Measurements from ENCODE around the gene BANK1.

Gene BANK1

DNA sequence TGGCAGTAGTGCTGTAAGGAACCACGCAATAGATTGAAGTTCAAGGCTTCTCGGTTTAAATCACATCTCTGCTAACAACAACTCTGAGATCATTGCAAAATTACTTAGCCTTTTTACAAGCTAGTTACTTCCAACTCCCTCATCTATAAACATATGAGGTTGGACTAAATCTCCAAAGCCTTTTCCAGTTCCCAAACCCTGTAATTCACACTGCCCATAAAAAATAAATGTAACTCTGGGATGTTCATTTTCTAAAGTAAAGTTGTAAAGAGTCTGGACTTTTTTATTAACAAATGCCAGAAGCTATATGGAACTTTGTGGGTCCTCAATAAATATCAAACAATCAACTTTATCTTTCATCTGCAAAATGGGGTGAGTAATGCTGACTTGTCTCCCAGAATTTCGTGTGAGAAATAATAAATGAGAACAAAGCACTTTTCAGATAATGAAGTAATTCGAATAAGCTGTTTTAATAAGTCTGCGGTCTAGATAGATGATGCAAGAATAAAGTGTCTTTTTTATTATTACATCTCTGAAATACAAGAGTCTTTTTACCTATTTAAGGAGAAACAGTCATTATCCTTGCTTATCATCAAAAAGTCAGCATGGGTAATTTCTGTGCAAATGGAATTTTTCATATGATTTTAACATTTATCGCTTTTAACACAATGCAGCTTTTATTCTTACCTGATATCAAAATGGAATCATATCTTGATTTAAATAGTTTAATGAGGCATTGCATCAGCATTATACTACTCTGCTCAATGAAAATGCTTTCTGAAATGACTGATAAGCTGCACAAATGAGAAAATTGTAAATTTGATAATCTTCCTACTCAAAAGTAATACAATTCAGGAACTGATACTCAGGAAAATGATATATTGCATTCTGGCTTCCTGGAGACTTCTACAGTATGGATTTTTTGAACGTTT is 252.6 kb downstream of the BANK1 start:
- DNase-seq, result no peak

DNA sequence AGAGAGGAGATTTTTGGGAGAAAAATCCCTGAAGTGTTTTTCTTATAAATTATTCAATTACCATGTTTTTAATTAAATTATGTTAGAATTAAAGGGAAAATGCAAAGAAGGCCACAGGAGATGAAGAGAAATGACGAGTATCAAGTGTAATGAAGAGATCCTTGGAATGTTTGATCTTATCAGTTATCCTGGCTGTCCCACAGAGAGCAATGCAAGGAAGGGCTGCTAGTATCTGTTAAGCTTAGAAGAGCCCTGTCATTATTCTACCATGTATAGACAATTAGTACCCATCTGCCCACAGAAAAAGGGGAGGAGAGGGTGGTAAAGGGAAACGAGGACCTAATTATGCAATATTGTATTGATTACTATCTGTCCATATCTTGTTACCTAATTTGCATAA is 257.1 kb downstream of the BANK1 start:
- DNase-seq, result no peak

DNA sequence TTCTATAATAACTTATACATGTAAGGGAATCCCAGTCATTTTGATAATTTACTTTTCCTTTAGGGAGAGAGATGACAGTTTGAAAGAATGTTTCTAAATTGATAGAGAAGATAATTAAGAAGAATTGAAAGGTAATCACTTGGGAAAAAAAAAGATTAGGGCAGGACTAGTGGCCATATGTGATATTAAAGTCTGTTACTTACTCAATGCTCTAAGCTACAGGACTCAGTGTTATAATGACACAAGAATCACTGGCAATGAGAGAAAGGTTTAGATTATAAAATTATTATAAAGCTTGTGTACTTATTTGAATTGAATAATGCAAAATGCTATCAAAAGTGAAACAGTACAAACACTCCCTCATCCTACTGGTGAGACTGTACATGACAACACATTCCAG is 265.3 kb downstream of the BANK1 start:
- DNase-seq, result no peak

GRCh38 chr4:102057122-102057521 is 266.6 kb downstream of the BANK1 start:
- DNase-seq, result no peak

DNA sequence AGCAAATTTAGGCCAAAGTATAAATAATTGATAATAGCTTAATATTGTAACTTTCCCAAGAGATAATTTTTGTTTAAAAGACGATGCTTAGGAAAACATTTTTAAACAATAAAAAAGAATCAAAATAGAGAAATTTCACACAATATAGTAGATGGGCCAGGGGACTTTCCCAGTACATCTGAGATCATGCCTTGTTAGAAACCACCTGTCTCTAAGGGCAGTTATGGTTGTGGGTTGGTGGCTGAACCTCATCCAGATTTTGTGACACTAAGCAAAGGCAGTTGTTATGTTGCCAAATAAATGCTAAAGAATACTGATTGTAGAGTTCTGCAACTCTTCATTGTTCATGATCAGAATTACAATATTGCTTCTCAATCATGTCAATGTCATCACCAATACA is 270.6 kb downstream of the BANK1 start:
- DNase-seq, result no peak

GRCh38 chr4:102064747-102065442 is 274.4 kb downstream of the BANK1 start:
- DNase-seq, result no peak

- no peak for DNase-seq
These were observed 286.1 kb downstream of the BANK1 start for GRCh38 chr4:102076622-102077021.

GRCh38 chr4:102080184-102080583 is 289.7 kb downstream of the BANK1 start:
- no peak for DNase-seq

- DNase-seq, result no peak
These were observed 299.5 kb downstream of the BANK1 start for GRCh38 chr4:102089850-102090621.

DNA sequence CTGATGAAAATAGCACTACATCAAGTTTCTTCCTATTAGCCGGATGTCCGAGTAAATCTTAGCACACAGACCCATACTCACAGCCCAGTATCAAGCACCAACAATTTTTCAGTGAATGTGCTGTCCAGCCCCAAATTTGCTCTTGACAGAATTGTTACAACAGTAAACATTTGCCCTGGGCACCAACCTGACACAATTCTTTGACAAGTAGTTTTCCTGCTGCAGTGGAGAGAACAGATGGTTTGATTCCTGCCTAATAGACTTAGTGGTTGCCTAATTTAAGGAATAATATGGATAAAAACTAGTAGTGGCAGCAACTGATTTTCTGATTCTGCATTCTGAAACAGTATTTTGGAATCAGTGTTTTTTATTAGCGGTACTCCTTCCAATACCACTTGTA is 301.1 kb downstream of the BANK1 start:
- no peak for DNase-seq

GRCh38 chr4:102094481-102094880 is 304.0 kb downstream of the BANK1 start:
- no peak for DNase-seq

GRCh38 chr4:102103368-102103767 is 312.8 kb downstream of the BANK1 start:
- no peak for DNase-seq

- DNase-seq, result no peak
These were observed 313.7 kb downstream of the BANK1 start for GRCh38 chr4:102104278-102104677.

DNA sequence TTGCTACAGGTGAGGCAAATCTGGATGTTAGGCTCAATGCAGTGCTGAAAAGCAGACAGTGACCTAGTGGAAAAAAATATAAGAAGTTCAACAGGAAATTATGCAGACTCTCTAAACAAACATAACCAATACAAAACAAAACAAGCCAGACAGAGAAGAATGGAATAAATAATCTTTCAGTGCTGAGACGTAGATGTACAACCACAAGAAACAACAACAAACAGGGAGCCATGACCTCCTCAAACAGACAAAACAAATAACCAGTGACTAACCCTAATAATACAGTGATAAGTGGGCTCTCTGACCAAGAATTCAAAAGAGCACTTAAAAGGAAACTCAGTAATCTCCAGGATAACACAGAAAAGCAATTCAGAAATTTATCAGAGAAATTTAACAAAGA is 315.5 kb downstream of the BANK1 start:
- DNase-seq, result no peak

GRCh38 chr4:102114118-102114630 is 323.6 kb downstream of the BANK1 start:
- no peak for DNase-seq

DNA sequence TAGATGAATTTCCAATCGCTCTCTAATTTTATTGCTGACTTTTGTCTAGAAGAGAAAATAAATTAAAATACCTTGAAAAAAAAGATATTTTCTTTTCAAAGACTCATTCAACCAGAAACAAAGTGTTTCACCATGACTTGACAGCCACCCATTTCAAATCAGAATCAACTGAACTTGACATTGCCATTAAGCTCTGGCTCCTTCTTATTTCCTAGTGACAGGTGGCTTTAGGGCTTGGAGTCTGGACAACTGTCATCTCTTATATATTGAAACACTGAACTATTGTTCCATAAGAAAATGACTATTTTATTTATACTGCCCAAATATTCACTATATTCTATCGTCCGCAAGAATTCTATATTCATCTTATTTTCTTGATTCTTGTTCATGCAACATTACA is 325.6 kb downstream of the BANK1 start:
- no peak for DNase-seq

GRCh38 chr4:102120846-102121245 is 330.3 kb downstream of the BANK1 start:
- no peak for DNase-seq
